Measurements from ENCODE around the gene HSPB2.
A peak's percentile ranks its signal among the peaks of the same experiment; 100 is the strongest.

Gene HSPB2

DNA sequence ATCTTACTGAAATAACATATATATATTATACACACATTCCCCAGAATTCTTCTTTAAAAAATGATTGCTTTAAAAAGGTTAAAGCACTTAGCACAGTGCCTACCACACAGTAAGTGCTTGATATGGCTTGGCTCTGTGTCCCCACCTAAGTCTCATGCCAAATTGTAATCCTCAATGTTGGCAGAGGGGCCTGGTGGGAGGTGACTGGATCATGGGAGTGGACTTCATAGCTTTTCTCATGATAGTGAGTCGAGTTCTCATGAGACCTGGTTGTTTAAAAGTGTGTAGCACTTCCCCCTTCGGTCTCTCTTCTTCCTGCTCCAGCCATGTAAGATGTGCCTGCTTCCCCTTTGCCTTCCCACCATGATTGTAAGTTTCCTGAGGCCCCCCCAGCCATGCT is 7.1 kb upstream of the HSPB2 start:
- WGBS (ENCODE audit: extremely low coverage, insufficient coverage, insufficient read length) = no CpG with 5 or more reads among the region's 2 CpGs
- H2BK120ac ChIP-seq (ENCODE audit: insufficient read depth, low read length, poor library complexity) = no peak overlapping the region
- H4K12ac ChIP-seq (ENCODE audit: low read depth, low read length) = no peak overlapping the region
- H3K9me3 ChIP-seq (ENCODE audit: insufficient read depth, low read depth, low read length) = no peaks in the 10 kb centered on the region
- no peak overlapping the region for H2BK12ac ChIP-seq (ENCODE audit: low read length)
- no peaks in the 10 kb centered on the region for H3K79me1 ChIP-seq (ENCODE audit: low read length)
- H3K4ac ChIP-seq (ENCODE audit: low read depth, low read length) = no peak overlapping the region
- H2BK5ac ChIP-seq (ENCODE audit: low read depth, low read length, poor library complexity) = no peak overlapping the region
- no peak overlapping the region for H3K9ac ChIP-seq (ENCODE audit: low read length)
- no peak overlapping the region for H3K27ac ChIP-seq (ENCODE audit: low read depth, low read length)
- H3K79me2 ChIP-seq (ENCODE audit: control insufficient read depth, insufficient read depth, low read length, poor library complexity) = no peaks in the 10 kb centered on the region
- H3K14ac ChIP-seq (ENCODE audit: low read length) = no peak overlapping the region
- H3K27me3 ChIP-seq (ENCODE audit: insufficient read depth, low read length) = no peaks in the 10 kb centered on the region
- no peaks in the 10 kb centered on the region for H3K36me3 ChIP-seq (ENCODE audit: control insufficient read depth in 1 of 2, insufficient read depth in 2 of 2, low read length in 2 of 2)
- no peak overlapping the region for H4K91ac ChIP-seq (ENCODE audit: low read depth, low read length)
- H3K18ac ChIP-seq (ENCODE audit: low read length) = no peak overlapping the region
- peaks cover 8 to 13% of the 10 kb centered on the region in 2 experiments for H3K4me1 ChIP-seq (ENCODE audit: control insufficient read depth in 1 of 2, insufficient read depth in 2 of 2, low read length in 2 of 2)
- H2AK5ac ChIP-seq (ENCODE audit: low read length) = no peak overlapping the region
- H4K8ac ChIP-seq (ENCODE audit: low read depth, low read length) = no peak overlapping the region
- H3K4me2 ChIP-seq (ENCODE audit: low read length) = no peak overlapping the region
- H3K23ac ChIP-seq (ENCODE audit: low read length) = no peak overlapping the region
- H3K4me3 ChIP-seq (ENCODE audit: low read depth, low read length) = no peak overlapping the region
- no peak for DNase-seq
- no peak overlapping the region for H2AFZ ChIP-seq (ENCODE audit: insufficient read depth, low read length, poor library complexity)

DNA sequence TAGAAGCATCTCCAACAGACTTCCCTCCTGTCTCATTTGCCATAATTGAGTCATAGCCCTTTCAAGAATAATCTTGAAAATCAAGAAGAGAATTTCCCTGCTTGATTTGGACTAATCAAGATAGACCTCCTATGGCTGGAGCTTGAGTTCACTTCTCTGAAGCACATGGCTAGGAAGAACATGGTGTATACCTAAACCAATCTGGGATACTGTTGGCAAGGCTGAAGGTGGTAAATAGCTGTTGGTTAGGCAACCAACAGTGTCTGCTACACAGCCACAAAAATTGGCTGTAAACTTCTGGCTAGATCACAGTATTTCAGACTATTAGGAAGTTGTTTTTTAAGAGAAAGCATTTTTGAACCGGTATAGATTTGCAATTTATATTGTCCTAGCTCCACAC is 5.9 kb upstream of the HSPB2 start:
- Histone ChIP-seq H3K23ac (ENCODE audit: low read length) (no peak overlapping the region), H3K9me3 (ENCODE audit: insufficient read depth, low read depth, low read length) (no peaks in the 10 kb centered on the region), H2AFZ (ENCODE audit: insufficient read depth, low read length, poor library complexity) (no peak overlapping the region), H4K91ac (ENCODE audit: low read depth, low read length) (no peak overlapping the region), H2BK12ac (ENCODE audit: low read length) (no peak overlapping the region), H3K9ac (ENCODE audit: low read length) (no peak overlapping the region), H3K27me3 (ENCODE audit: insufficient read depth, low read length) (no peaks in the 10 kb centered on the region), H3K4me2 (ENCODE audit: low read length) (no peak overlapping the region), H3K4ac (ENCODE audit: low read depth, low read length) (no peak overlapping the region), H2BK5ac (ENCODE audit: low read depth, low read length, poor library complexity) (no peak overlapping the region), H2AK5ac (ENCODE audit: low read length) (no peak overlapping the region), H3K79me1 (ENCODE audit: low read length) (peaks cover 6% of the 10 kb centered on the region), H3K4me1 (ENCODE audit: control insufficient read depth in 1 of 2, insufficient read depth in 2 of 2, low read length in 2 of 2) (peaks cover 15 to 20% of the 10 kb centered on the region in 2 experiments), H3K14ac (ENCODE audit: low read length) (no peak overlapping the region), H3K18ac (ENCODE audit: low read length) (no peak overlapping the region), H3K27ac (ENCODE audit: low read depth, low read length) (no peak overlapping the region), H2BK120ac (ENCODE audit: insufficient read depth, low read length, poor library complexity) (no peak overlapping the region), H4K12ac (ENCODE audit: low read depth, low read length) (no peak overlapping the region), H3K4me3 (ENCODE audit: low read depth, low read length) (no peak overlapping the region), H3K36me3 (ENCODE audit: control insufficient read depth in 1 of 2, insufficient read depth in 2 of 2, low read length in 2 of 2) (no peaks in the 10 kb centered on the region), H3K79me2 (ENCODE audit: control insufficient read depth, insufficient read depth, low read length, poor library complexity) (no peaks in the 10 kb centered on the region), H4K8ac (ENCODE audit: low read depth, low read length) (no peak overlapping the region)
- DNase-seq = no peak
- whole genome bisulfite sequencing (ENCODE audit: extremely low coverage, insufficient coverage, insufficient read length) = no CpG with 5 or more reads among the region's 1 CpG

DNA sequence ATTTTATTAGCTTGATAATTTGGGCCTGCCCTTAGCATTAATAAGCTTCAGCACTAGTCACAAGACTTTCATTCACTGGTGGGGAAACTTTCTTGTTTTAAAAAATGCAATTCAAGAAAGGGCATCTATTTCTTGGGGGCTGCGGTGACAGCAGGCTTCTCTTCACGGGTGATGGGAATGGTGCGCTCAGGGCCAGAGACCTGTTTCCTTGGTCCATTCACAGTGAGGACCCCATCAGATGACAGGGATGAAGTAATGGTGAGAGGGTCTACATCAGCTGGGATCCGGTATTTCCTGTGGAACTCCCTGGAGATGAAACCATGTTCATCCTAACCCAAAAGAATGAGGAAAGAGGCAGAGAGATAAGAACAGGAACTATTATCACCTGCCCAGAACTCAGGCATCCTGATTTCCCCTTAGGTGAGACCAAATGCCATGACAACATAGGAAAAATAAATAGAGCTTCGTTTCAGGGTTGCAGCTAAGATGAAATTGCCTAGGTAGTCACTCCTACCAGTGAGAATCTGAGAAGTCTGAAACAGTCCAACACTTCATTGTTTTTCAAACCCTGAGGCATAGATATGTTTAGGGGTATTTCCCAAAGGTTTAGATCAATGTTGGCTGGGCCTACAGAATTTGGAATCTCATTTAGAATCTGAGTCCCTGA is 3.8 kb upstream of the HSPB2 start:
- H2BK120ac ChIP-seq (ENCODE audit: insufficient read depth, low read length, poor library complexity) = no peak overlapping the region
- peaks cover 2% of the 10 kb centered on the region for H3K9me3 ChIP-seq (ENCODE audit: insufficient read depth, low read depth, low read length)
- H3K4me2 ChIP-seq (ENCODE audit: low read length) = no peak overlapping the region
- H2AK5ac ChIP-seq (ENCODE audit: low read length) = no peak overlapping the region
- H4K91ac ChIP-seq (ENCODE audit: low read depth, low read length) = no peak overlapping the region
- H2BK12ac ChIP-seq (ENCODE audit: low read length) = no peak overlapping the region
- H3K27ac ChIP-seq (ENCODE audit: low read depth, low read length) = peak overlapping the region; percentile 43
- H3K4me3 ChIP-seq (ENCODE audit: low read depth, low read length) = no peak overlapping the region
- H3K79me2 ChIP-seq (ENCODE audit: control insufficient read depth, insufficient read depth, low read length, poor library complexity) = no peaks in the 10 kb centered on the region
- peaks cover 20 to 24% of the 10 kb centered on the region in 2 experiments for H3K4me1 ChIP-seq (ENCODE audit: control insufficient read depth in 1 of 2, insufficient read depth in 2 of 2, low read length in 2 of 2)
- no peaks in the 10 kb centered on the region for H3K36me3 ChIP-seq (ENCODE audit: control insufficient read depth in 1 of 2, insufficient read depth in 2 of 2, low read length in 2 of 2)
- peak; percentile 83 to 96 for DNase-seq
- WGBS (ENCODE audit: extremely low coverage, insufficient coverage, insufficient read length) = no CpG with 5 or more reads among the region's 5 CpGs
- H3K4ac ChIP-seq (ENCODE audit: low read depth, low read length) = no peak overlapping the region
- no peak overlapping the region for H3K23ac ChIP-seq (ENCODE audit: low read length)
- no peak overlapping the region for H3K9ac ChIP-seq (ENCODE audit: low read length)
- peaks cover 8% of the 10 kb centered on the region for H3K79me1 ChIP-seq (ENCODE audit: low read length)
- no peak overlapping the region for H4K8ac ChIP-seq (ENCODE audit: low read depth, low read length)
- no peak overlapping the region for H2BK5ac ChIP-seq (ENCODE audit: low read depth, low read length, poor library complexity)
- no peak overlapping the region for H3K18ac ChIP-seq (ENCODE audit: low read length)
- no peak overlapping the region for H3K14ac ChIP-seq (ENCODE audit: low read length)
- no peak overlapping the region for H4K12ac ChIP-seq (ENCODE audit: low read depth, low read length)
- no peaks in the 10 kb centered on the region for H3K27me3 ChIP-seq (ENCODE audit: insufficient read depth, low read length)
- H2AFZ ChIP-seq (ENCODE audit: insufficient read depth, low read length, poor library complexity) = no peak overlapping the region

DNA sequence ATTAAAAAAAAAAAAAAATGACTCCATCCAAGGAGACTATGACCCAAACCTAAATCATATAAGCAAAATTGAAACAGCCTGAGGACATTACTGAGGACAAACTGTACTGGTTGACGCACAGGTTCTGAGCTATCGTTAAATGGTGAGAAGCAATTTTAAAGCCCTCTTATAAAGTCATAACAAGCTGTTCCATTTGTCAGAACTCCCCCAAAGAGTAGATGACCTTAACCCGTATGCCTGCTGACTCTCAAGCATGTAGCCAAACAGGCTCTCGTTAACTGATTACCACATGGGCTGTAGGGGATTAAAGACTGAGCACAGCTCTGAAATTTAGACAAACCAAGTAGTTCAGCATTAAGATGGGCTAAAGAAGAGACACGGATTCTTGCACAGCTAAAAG is 3.2 kb upstream of the HSPB2 start:
- Histone ChIP-seq H3K4me3 (ENCODE audit: low read depth, low read length) (no peak overlapping the region), H3K4me2 (ENCODE audit: low read length) (peak overlapping the region; percentile 2), H3K36me3 (ENCODE audit: control insufficient read depth in 1 of 2, insufficient read depth in 2 of 2, low read length in 2 of 2) (no peaks in the 10 kb centered on the region), H3K79me1 (ENCODE audit: low read length) (peaks cover 8% of the 10 kb centered on the region), H3K9me3 (ENCODE audit: insufficient read depth, low read depth, low read length) (peaks cover 2% of the 10 kb centered on the region), H4K91ac (ENCODE audit: low read depth, low read length) (no peak overlapping the region), H2AFZ (ENCODE audit: insufficient read depth, low read length, poor library complexity) (no peak overlapping the region), H2BK12ac (ENCODE audit: low read length) (no peak overlapping the region), H2BK5ac (ENCODE audit: low read depth, low read length, poor library complexity) (no peak overlapping the region), H2BK120ac (ENCODE audit: insufficient read depth, low read length, poor library complexity) (no peak overlapping the region), H4K12ac (ENCODE audit: low read depth, low read length) (no peak overlapping the region), H3K4ac (ENCODE audit: low read depth, low read length) (no peak overlapping the region), H3K23ac (ENCODE audit: low read length) (no peak overlapping the region), H2AK5ac (ENCODE audit: low read length) (no peak overlapping the region), H3K14ac (ENCODE audit: low read length) (no peak overlapping the region), H3K27me3 (ENCODE audit: insufficient read depth, low read length) (no peaks in the 10 kb centered on the region), H3K9ac (ENCODE audit: low read length) (no peak overlapping the region), H3K27ac (ENCODE audit: low read depth, low read length) (peak overlapping the region; percentile 43), H3K4me1 (ENCODE audit: control insufficient read depth in 1 of 2, insufficient read depth in 2 of 2, low read length in 2 of 2) (peaks cover 20 to 24% of the 10 kb centered on the region in 2 experiments), H3K79me2 (ENCODE audit: control insufficient read depth, insufficient read depth, low read length, poor library complexity) (no peaks in the 10 kb centered on the region), H3K18ac (ENCODE audit: low read length) (no peak overlapping the region), H4K8ac (ENCODE audit: low read depth, low read length) (no peak overlapping the region)
- DNase-seq = peak; percentile 71 to 91
- WGBS (ENCODE audit: extremely low coverage, insufficient coverage, insufficient read length) = no CpG with 5 or more reads among the region's 5 CpGs

All from trophoblast cell (in vitro differentiated cells and primary cell).